Keratinocyte (primary cell): ENCODE results near the gene ZNF275. TPM values are rescaled to one million over a fixed set of nuclear protein-coding genes. Genes with fewer than 3 reads are reported as not detected.

Experiments used
- DNase-seq: peaks from one replicate; pipeline ENCODE4 v3.0.0-alpha.2; 2011; ENCODE audit warnings: low read depth, missing footprints, low spot score
- FAIRE-seq: peaks from 2 replicates; lab custom pipeline; 2011; peaks lifted over from hg19 to GRCh38; lab: Jason Lieb, UNC
- H2AFZ ChIP-seq: 2 replicates; pipeline ENCODE4 v1.6.0; 2012; ENCODE audit warnings: low read length, control low read depth, inconsistent platforms; ENCODE audit not compliant: control insufficient read depth
- H3K27ac ChIP-seq: 2 replicates; pipeline ENCODE4 v1.5.1; 2011; ENCODE audit warnings: low read length; ENCODE audit not compliant: control insufficient read depth, insufficient read depth
- H3K27me3 ChIP-seq: 3 replicates; pipeline ENCODE4 v1.6.0; 2011; ENCODE audit warnings: low read length; ENCODE audit not compliant: control insufficient read depth, insufficient read depth; ENCODE audit errors: extremely low read depth
- H3K36me3 ChIP-seq, 2 experiments: 2 replicates in 1 of 2; 3 replicates in 1 of 2; pipeline ENCODE4 v1.5.1; 2011; ENCODE audit warnings: low read length in 2 of 2, mild to moderate bottlenecking in 1 of 2; ENCODE audit not compliant: control insufficient read depth in 2 of 2, insufficient read depth in 2 of 2; ENCODE audit errors: extremely low read depth in 1 of 2
- H3K4me1 ChIP-seq: 3 replicates; pipeline ENCODE4 v1.5.1; 2011; ENCODE audit warnings: low read length; ENCODE audit not compliant: control insufficient read depth, insufficient read depth; ENCODE audit errors: extremely low read depth
- H3K4me2 ChIP-seq: 3 replicates; pipeline ENCODE4 v1.6.0; 2011; ENCODE audit warnings: low read depth, low read length; ENCODE audit not compliant: control insufficient read depth, insufficient read depth; ENCODE audit errors: extremely low read depth
- H3K4me3 ChIP-seq, 3 experiments: fragments of 200-600 bp in 1 of 3; sonication (generic) in 1 of 3; 2 replicates in 2 of 3; 3 replicates in 1 of 3; pipeline ENCODE4 v1.5.1; 2011 to 2016; ENCODE audit warnings: low read length in 3 of 3, mild to moderate bottlenecking in 3 of 3, control low read depth in 2 of 3, inconsistent platforms in 1 of 3, low read depth in 1 of 3, mixed read lengths in 1 of 3, mixed run types in 1 of 3, moderate library complexity in 1 of 3; ENCODE audit not compliant: control insufficient read depth in 2 of 3, insufficient read depth in 2 of 3; ENCODE audit errors: extremely low read depth in 1 of 3
- H3K79me2 ChIP-seq: 2 replicates; pipeline ENCODE4 v1.6.0; 2012; ENCODE audit warnings: low read length; ENCODE audit not compliant: control insufficient read depth, insufficient read depth
- H3K9ac ChIP-seq: 3 replicates; pipeline ENCODE4 v1.6.0; 2011; ENCODE audit warnings: low read length; ENCODE audit not compliant: control insufficient read depth, insufficient read depth; ENCODE audit errors: extremely low read depth
- H3K9me1 ChIP-seq: 3 replicates; pipeline ENCODE4 v1.6.0; 2011; ENCODE audit warnings: low read length; ENCODE audit not compliant: control insufficient read depth, insufficient read depth; ENCODE audit errors: extremely low read depth
- H3K9me3 ChIP-seq: 2 replicates; pipeline ENCODE4 v1.5.1; 2012; ENCODE audit warnings: low read depth, low read length; ENCODE audit not compliant: control insufficient read depth
- H4K20me1 ChIP-seq: 3 replicates; pipeline ENCODE4 v1.6.0; 2011; ENCODE audit warnings: low read length; ENCODE audit not compliant: control insufficient read depth, insufficient read depth; ENCODE audit errors: extremely low read depth
- EZH2 ChIP-seq: IDR thresholded peaks from one replicate; pipeline ENCODE4 v1.6.1; 2012; ENCODE audit warnings: inconsistent platforms, mild to moderate bottlenecking, low read length, moderate library complexity
- dilution Hi-C: fragments of 300-500 bp; cut with MboI; formaldehyde crosslinking; loops from one replicate; pipeline ENCODE4 v1.7.0; 2020; ENCODE audit warnings: low sequenced_read_pairs; ENCODE audit not compliant: extremely low pct_ligation_motif_present
- polyA plus RNA-seq, 5 experiments: library from polyadenylated mRNA; depleted of rRNA in 3 of 5; stranded (reverse) in 3 of 5; stranded (forward) in 1 of 5; unstranded in 1 of 5; fragments of >200 nt; gene quantifications; 1 replicate in 1 of 5; 2 replicates in 3 of 5; 3 replicates in 1 of 5; pipeline versions ENCODE4 v1.2.1 to v1.2.3, GENCODE V29; 2011 to 2012; ENCODE audit warnings: missing spikeins in 2 of 5, low read depth in 1 of 5, low replicate concordance in 1 of 5
- TF ChIP-seq, protein P1 (sequence below), 3 experiments: IDR thresholded peaks in 1 of 3; conservative IDR thresholded peaks in 1 of 3; optimal IDR thresholded peaks in 1 of 3; 2 replicates in 2 of 3; 3 replicates in 1 of 3; pipeline versions ENCODE3 to v1.5.1; 2011; ENCODE audit warnings: low read length in 3 of 3, mild to moderate bottlenecking in 3 of 3, moderate library complexity in 2 of 3, control low read depth in 1 of 3, inconsistent platforms in 1 of 3; ENCODE audit not compliant: insufficient read depth in 2 of 3; ENCODE audit errors: extremely low read depth in 1 of 3

Gene ZNF275
- polyA plus RNA-seq, 1 donor (not counting 4 experiments of a cell fraction or from before 2014, with no cell fraction given): 5.3 TPM

DNA sequence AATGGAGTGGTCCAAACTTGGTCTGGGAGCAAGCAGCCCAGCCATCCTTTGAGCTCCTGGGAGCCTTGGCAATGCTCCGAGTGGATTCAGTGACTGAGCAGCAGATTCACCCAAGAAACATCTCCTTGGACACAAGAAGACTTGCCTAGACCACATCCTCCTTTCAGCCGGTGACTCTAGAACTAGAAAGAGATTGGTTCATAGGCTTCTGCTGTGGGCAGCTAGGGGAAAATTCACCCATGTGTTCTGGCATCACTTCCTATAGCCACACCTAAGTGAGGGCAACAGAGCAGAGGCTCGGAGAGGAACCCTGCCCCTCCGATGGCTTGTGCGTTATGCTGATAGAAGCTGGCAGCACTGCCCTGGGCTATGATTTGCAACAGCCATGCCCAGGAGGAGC is 16.0 kb downstream of the ZNF275 start:
- H3K27ac ChIP-seq: no peak overlapping the region
- H3K27me3 ChIP-seq: no peaks in the 10 kb centered on the region
- H3K9me3 ChIP-seq: peaks cover 2% of the 10 kb centered on the region
- TF ChIP-seq EZH2: no peak
- TF ChIP-seq, protein P1, sequence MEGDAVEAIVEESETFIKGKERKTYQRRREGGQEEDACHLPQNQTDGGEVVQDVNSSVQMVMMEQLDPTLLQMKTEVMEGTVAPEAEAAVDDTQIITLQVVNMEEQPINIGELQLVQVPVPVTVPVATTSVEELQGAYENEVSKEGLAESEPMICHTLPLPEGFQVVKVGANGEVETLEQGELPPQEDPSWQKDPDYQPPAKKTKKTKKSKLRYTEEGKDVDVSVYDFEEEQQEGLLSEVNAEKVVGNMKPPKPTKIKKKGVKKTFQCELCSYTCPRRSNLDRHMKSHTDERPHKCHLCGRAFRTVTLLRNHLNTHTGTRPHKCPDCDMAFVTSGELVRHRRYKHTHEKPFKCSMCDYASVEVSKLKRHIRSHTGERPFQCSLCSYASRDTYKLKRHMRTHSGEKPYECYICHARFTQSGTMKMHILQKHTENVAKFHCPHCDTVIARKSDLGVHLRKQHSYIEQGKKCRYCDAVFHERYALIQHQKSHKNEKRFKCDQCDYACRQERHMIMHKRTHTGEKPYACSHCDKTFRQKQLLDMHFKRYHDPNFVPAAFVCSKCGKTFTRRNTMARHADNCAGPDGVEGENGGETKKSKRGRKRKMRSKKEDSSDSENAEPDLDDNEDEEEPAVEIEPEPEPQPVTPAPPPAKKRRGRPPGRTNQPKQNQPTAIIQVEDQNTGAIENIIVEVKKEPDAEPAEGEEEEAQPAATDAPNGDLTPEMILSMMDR (optimal IDR thresholded peaks at IDR 0.05 in 1 of 3, IDR thresholded peaks at IDR 0.05 in 1 of 3, conservative IDR thresholded peaks at IDR 0.05 in 1 of 3; ENCODE audit: extremely low read depth in 1 of 3, insufficient read depth in 2 of 3, low read length in 3 of 3): no peak
- no peak overlapping the region for H3K4me3 ChIP-seq
- H3K4me1 ChIP-seq: no peaks in the 10 kb centered on the region
- no peaks in the 10 kb centered on the region for H3K9me1 ChIP-seq
- H3K36me3 ChIP-seq: peaks cover 0 to 4% of the 10 kb centered on the region in 2 experiments
- H3K4me2 ChIP-seq: no peak overlapping the region
- FAIRE-seq (no peak), DNase-seq (no peak)
- H3K9ac ChIP-seq: no peak overlapping the region
- H3K79me2 ChIP-seq: no peaks in the 10 kb centered on the region
- H2AFZ ChIP-seq: no peak overlapping the region
- no peaks in the 10 kb centered on the region for H4K20me1 ChIP-seq
- dilution Hi-C loops: no loop called here

DNA sequence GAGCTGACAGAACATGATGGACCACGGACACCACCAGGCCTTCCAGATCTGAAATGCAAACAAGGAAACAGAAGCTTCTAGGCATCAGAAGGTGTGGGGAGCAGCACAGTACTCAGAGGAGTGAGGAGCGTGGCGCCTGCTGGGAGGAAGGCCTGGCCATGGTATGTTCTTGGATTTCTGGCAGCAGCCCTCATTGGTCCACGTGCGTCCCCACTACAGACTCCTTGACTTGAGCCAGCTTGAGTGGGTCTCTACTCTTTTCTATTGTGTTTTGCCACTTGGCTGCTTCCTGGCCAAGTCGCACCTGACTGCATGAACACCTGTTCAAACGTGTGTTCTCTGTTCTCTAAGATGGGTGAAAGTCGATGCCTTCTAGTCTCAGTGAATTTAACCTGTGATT is 18.0 kb downstream of the ZNF275 start:
- H3K27ac ChIP-seq: no peak overlapping the region
- H3K9me1 ChIP-seq: no peaks in the 10 kb centered on the region
- peaks cover 2% of the 10 kb centered on the region for H3K9me3 ChIP-seq
- H3K27me3 ChIP-seq: no peaks in the 10 kb centered on the region
- H2AFZ ChIP-seq: no peak overlapping the region
- no peaks in the 10 kb centered on the region for H4K20me1 ChIP-seq
- DNase-seq (no peak), FAIRE-seq (no peak)
- TF ChIP-seq, protein P1 (optimal IDR thresholded peaks at IDR 0.05 in 1 of 3, IDR thresholded peaks at IDR 0.05 in 1 of 3, conservative IDR thresholded peaks at IDR 0.05 in 1 of 3; ENCODE audit: extremely low read depth in 1 of 3, insufficient read depth in 2 of 3, low read length in 3 of 3): no peak
- TF ChIP-seq EZH2: no peak
- dilution Hi-C loops: no loop called here
- H3K4me3 ChIP-seq: no peak overlapping the region
- no peak overlapping the region for H3K9ac ChIP-seq
- peaks cover 0 to 4% of the 10 kb centered on the region in 2 experiments for H3K36me3 ChIP-seq
- no peaks in the 10 kb centered on the region for H3K79me2 ChIP-seq
- no peaks in the 10 kb centered on the region for H3K4me1 ChIP-seq
- no peak overlapping the region for H3K4me2 ChIP-seq
